BLaER1 treated with 17β-estradiol and CSF1 and Interleukin-3, amounts not matched to agents 10 nM and 100 nM (cell line): Measurements from ENCODE around the gene SARDH.

Experiments
- H3K27ac ChIP-seq, 11 experiments: shearing (Covaris generic); formaldehyde crosslinking; 2 replicates each; pipeline ENCODE4 v1.8.1; 2022
- H3K27me3 ChIP-seq, 11 experiments: shearing (Covaris generic); formaldehyde crosslinking; 2 replicates each; pipeline ENCODE4 v1.8.1; 2022
- H3K36me3 ChIP-seq, 11 experiments: shearing (Covaris generic); formaldehyde crosslinking; 2 replicates each; pipeline ENCODE4 v1.8.1; 2022
- H3K4me1 ChIP-seq, 10 experiments: shearing (Covaris generic); formaldehyde crosslinking; 2 replicates each; pipeline ENCODE4 v1.8.1; 2022
- H3K4me2 ChIP-seq, 11 experiments: shearing (Covaris generic); formaldehyde crosslinking; 2 replicates each; pipeline ENCODE4 v1.8.1; 2022
- H3K4me3 ChIP-seq, 10 experiments: shearing (Covaris generic); formaldehyde crosslinking; 2 replicates each; pipeline ENCODE4 v1.8.1; 2022
- H3K9ac ChIP-seq, 11 experiments: shearing (Covaris generic); formaldehyde crosslinking; 2 replicates each; pipeline ENCODE4 v1.8.1; 2022
- H3K9me3 ChIP-seq, 11 experiments: shearing (Covaris generic); formaldehyde crosslinking; replicated peaks in 1 of 11; 2 replicates each; pipeline ENCODE4 v1.8.1; 2022
- H4K20me1 ChIP-seq, 11 experiments: shearing (Covaris generic); formaldehyde crosslinking; 2 replicates each; pipeline ENCODE4 v1.8.1; 2022
- Cebpa-rat ChIP-seq, 11 experiments: shearing (Covaris generic); IDR thresholded peaks; 2 replicates each; pipeline ENCODE4 v1.8.1; 2022

The SARDH gene

DNA sequence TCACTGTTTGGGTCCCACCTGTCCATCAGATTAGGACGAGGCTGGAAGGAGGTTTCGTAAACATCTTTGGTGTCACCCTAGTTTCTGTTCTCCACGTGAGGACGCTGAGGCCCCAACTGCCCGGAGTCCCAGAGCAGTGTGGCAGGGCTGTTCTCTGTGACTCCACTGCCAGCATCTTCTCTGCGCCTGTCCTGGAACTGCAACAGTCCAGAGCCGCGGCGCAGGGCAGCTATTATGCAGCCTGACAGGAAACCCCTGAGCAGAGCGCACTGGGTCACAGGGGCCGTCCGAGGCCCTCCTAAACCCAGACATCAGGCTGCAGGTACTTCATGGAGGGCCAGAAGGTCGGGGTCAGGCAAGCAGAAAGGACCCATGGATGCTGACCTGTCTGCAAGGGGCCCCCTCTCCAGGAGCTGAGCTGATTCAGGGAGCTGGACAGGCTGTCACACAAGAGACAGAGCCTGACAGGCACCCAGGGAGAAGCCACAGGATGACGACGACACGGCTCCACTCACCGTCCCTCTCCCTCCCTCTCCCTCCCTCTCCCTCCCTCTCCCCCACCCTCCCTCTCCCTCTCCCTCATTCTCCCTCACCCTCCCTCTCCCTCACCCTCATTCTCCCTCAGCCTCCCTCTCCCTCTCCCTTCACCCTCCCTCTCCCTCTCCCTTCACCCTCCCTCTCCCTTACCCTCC is 70.2 kb downstream of the SARDH start:
- H4K20me1 ChIP-seq: peaks cover 0 to 28% (median 0%) of the 10 kb centered on the region in 11 experiments; a peak in 4 of 22 replicates
- H3K27me3 ChIP-seq: no peaks in the 10 kb centered on the region
- H3K4me1 ChIP-seq: peaks cover 0 to 10% (median 3%) of the 10 kb centered on the region in 10 experiments; a peak in 14 of 20 replicates
- peaks cover 0 to 3% (median 0%) of the 10 kb centered on the region in 11 experiments; a peak in 1 of 22 replicates for H3K9me3 ChIP-seq
- H3K27ac ChIP-seq: no peak overlapping the region
- no peak for TF ChIP-seq Cebpa-rat (IDR thresholded peaks at IDR 0.05)
- peaks cover 0 to 23% (median 0%) of the 10 kb centered on the region in 11 experiments; a peak in 7 of 22 replicates for H3K36me3 ChIP-seq
- no peak overlapping the region for H3K9ac ChIP-seq
- no peak overlapping the region for H3K4me2 ChIP-seq
- H3K4me3 ChIP-seq: no peak overlapping the region

DNA sequence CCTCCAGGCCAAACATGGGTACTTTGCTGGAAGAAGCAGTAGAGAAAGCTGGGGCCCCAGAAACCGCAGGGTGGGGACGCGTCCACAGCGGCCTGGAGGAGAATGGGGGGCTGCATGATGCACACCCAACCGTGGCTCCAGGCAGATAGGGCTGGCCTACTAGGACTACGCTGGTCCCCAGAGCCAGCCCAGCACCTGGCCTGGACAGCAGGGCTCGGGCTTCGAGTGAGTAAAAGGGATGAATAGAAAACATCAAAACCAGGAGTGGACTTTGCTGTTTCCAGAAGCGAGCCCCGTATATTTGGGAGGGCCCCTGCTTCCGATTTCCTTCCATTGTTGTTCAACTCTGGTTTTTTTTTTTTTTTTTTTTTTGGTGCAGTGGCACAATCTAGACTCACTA is 71.3 kb downstream of the SARDH start:
- no peak overlapping the region for H3K27ac ChIP-seq
- H3K27me3 ChIP-seq: no peaks in the 10 kb centered on the region
- no peak for TF ChIP-seq Cebpa-rat (IDR thresholded peaks at IDR 0.05)
- H3K9me3 ChIP-seq: peaks cover 0 to under 1% (median 0%) of the 10 kb centered on the region in 11 experiments; a peak in 1 of 22 replicates
- H3K4me1 ChIP-seq: peaks cover 0 to 7% (median 0%) of the 10 kb centered on the region in 10 experiments; a peak in 2 of 20 replicates
- peaks cover 0 to 15% (median 0%) of the 10 kb centered on the region in 11 experiments; a peak in 7 of 22 replicates for H3K36me3 ChIP-seq
- H3K9ac ChIP-seq: no peak overlapping the region
- no peak overlapping the region for H3K4me2 ChIP-seq
- no peak overlapping the region for H3K4me3 ChIP-seq
- peaks cover 0 to 33% (median 0%) of the 10 kb centered on the region in 11 experiments; a peak in 3 of 22 replicates for H4K20me1 ChIP-seq

DNA sequence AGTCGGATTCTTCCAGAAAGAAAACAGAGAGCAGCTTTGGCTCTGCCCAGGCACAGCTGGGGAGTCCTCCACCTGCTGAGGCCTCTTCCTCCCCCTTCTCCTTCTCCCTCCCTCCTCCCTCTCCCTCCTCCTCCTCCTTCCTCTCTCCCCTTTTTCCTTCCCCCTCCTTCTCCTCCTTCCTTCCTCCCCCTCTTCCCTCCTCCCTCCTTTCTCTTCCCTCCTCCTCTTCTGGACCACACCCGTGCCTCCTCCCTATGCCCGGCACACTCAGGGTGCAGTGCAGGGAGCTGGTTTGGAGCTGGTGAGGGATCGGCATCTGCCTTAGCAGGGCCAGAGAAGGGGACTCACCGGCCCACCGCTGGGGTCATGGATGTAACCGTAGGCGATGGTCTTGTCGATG is 71.8 kb downstream of the SARDH start:
- H3K4me1 ChIP-seq: peaks cover 0 to 7% (median 0%) of the 10 kb centered on the region in 10 experiments; a peak in 2 of 20 replicates
- no peak overlapping the region for H3K9ac ChIP-seq
- H4K20me1 ChIP-seq: peaks cover 0 to 33% (median 0%) of the 10 kb centered on the region in 11 experiments; a peak in 3 of 22 replicates
- no peaks in the 10 kb centered on the region for H3K27me3 ChIP-seq
- no peaks in the 10 kb centered on the region for H3K9me3 ChIP-seq
- peaks cover 0 to 14% (median 0%) of the 10 kb centered on the region in 11 experiments; a peak in 6 of 22 replicates for H3K36me3 ChIP-seq
- H3K27ac ChIP-seq: no peak overlapping the region
- no peak overlapping the region for H3K4me3 ChIP-seq
- no peak for TF ChIP-seq Cebpa-rat (IDR thresholded peaks at IDR 0.05)
- no peak overlapping the region for H3K4me2 ChIP-seq

DNA sequence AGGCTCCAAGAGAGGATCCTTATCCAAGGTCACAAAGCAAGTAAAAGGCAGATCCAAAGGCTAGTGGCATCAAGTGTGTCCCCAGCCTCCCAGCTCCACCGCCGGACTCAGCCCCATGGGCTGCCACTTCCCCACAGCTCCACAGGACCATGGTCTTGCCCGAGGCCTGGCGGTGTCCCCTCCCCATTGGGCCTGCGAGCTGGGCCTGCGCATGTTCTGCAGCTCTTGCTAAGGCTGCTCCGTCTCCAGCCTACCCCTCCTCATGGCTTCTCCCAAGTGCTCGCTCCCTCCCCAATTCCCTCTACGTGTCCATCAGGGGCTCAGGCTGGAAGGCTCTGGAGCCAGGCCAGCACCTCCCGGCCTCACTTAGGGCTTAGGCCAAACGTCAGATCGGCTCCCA is 72.6 kb downstream of the SARDH start:
- H3K4me3 ChIP-seq: no peak overlapping the region
- H3K9me3 ChIP-seq: no peaks in the 10 kb centered on the region
- no peak overlapping the region for H3K27ac ChIP-seq
- no peak overlapping the region for H3K9ac ChIP-seq
- TF ChIP-seq Cebpa-rat (IDR thresholded peaks at IDR 0.05): no peak
- peaks cover 0 to 7% (median 0%) of the 10 kb centered on the region in 11 experiments; a peak in 6 of 22 replicates for H3K36me3 ChIP-seq
- H3K27me3 ChIP-seq: no peaks in the 10 kb centered on the region
- peaks cover 0 to 7% (median 0%) of the 10 kb centered on the region in 10 experiments; a peak in 3 of 20 replicates for H3K4me1 ChIP-seq
- H4K20me1 ChIP-seq: peaks cover 0 to 33% (median 0%) of the 10 kb centered on the region in 11 experiments; a peak in 3 of 22 replicates
- no peak overlapping the region for H3K4me2 ChIP-seq

DNA sequence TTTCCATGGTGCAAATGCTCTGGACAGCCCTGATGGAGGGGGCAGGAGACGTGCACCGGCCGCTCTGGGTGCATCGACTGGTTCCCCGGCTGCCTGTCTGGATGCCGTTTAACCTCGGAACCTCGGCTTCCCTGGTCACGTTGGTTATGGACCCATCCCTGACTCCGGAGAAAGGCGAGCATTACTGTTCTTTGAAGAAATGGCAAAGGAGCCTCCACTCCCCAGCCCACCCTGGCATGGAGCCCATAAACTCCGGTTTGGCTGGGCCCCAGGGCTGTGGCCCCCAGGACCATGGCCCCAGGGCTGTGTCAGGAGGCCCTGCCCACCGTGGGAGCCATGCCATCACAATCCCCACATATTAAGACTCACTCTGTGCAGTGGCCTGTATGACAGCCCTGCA is 73.1 kb downstream of the SARDH start:
- no peak overlapping the region for H3K4me3 ChIP-seq
- H3K27me3 ChIP-seq: no peaks in the 10 kb centered on the region
- no peaks in the 10 kb centered on the region for H3K9me3 ChIP-seq
- peaks cover 0 to 7% (median 2%) of the 10 kb centered on the region in 10 experiments; a peak in 4 of 20 replicates for H3K4me1 ChIP-seq
- peaks cover 0 to 33% (median 0%) of the 10 kb centered on the region in 11 experiments; a peak in 3 of 22 replicates for H4K20me1 ChIP-seq
- H3K36me3 ChIP-seq: peaks cover 0 to 4% (median 0%) of the 10 kb centered on the region in 11 experiments; a peak in 2 of 22 replicates
- no peak overlapping the region for H3K4me2 ChIP-seq
- TF ChIP-seq Cebpa-rat (IDR thresholded peaks at IDR 0.05): no peak
- H3K9ac ChIP-seq: no peak overlapping the region
- no peak overlapping the region for H3K27ac ChIP-seq

DNA sequence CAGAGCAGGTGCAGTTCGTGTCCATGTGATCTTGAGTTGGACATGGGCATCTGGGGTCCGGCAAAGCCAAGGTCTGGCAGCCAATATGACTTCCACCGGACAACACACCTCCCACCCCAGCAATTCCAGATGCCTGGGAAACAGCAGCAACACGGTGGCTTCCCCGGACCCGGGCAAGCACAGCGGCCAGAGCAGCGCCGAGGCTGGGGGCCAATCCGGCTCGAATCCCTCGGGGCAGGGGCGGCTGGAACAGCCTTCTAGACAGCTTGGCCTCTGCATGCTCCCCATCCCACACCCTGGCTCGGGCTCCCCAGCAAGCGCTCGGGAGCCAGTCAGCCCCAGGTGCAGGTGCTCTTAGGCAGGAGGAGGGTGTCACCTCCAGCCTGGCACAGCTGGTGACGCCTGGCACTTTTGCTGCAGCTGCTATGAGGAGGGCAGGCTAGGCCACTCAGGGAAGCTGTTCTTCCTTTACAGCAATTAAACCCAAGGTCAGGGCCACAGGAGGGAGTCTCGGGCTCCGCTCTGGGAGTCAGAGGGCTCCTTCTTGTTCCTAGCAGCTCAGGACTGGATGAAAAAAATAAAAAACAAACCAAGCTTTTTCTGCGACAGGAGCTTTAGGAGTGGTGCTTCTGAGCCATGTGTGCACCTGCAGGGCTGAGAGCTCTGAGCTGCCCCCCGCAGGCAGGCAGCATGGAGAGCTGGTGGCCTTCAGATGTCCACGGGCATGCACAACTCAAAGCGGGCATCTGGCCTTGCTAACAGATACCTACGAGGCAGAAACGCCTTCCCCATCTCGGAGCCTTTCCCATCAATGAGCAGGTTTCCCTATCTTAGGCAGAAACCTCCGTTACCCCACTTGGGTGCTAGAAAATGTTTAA is 73.7 kb downstream of the SARDH start:
- Histone ChIP-seq H3K4me2 (no peak overlapping the region), H3K4me3 (no peak overlapping the region), H3K36me3 (peaks cover 0 to 4% (median 0%) of the 10 kb centered on the region in 11 experiments; a peak in 1 of 22 replicates), H4K20me1 (peaks cover 0 to 33% (median 0%) of the 10 kb centered on the region in 11 experiments; a peak in 3 of 22 replicates), H3K9ac (no peak overlapping the region), H3K27ac (no peak overlapping the region), H3K4me1 (peaks cover 0 to 12% (median 6%) of the 10 kb centered on the region in 10 experiments; a peak in 7 of 20 replicates), H3K27me3 (peaks cover 0 to 3% (median 0%) of the 10 kb centered on the region in 11 experiments; a peak in 3 of 22 replicates), H3K9me3 (no peaks in the 10 kb centered on the region)
- TF ChIP-seq Cebpa-rat (IDR thresholded peaks at IDR 0.05): no peak

DNA sequence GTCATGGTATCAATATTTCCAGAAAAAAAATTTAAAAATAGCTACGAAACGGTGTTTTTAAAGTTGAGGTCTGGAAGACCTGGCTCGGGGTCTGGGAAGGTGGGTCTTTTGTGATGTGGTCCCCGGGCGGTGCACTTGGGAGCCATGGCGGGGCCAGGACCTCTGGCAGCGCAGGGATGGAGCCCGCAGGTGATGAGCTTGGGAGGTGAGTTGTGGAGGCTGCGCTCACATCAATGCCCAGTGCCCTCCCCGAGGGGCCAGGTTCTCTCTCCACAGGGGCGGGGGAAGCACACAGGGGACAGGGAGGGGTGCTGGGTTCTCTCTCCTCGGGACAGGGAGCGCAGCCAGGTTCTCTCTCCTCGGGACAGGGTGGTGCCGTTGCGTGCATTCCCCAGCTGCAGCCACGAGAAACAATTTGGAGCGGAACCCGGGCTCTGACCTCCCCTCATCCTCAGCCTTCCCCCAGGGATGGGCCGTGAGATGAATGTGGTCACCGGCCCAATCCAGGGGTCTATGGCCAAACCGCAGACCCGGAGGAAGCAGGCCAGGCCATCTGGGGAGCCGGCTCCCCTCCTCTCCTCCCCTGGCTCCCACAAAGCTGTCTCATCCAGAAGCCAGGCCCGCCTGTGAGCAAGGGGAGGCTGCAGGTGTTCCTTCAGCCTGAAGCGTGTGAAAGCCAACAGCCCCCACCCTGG is 76.2 kb downstream of the SARDH start:
- TF ChIP-seq Cebpa-rat (IDR thresholded peaks at IDR 0.05): no peak
- Histone ChIP-seq H3K27ac (no peak overlapping the region), H3K9me3 (no peaks in the 10 kb centered on the region), H3K36me3 (peaks cover 0 to 4% (median 0%) of the 10 kb centered on the region in 11 experiments; a peak in 1 of 22 replicates), H3K4me2 (no peak overlapping the region), H4K20me1 (peaks cover 0 to 47% (median 0%) of the 10 kb centered on the region in 11 experiments; a peak in 5 of 22 replicates), H3K27me3 (peaks cover 0 to 10% (median 0%) of the 10 kb centered on the region in 11 experiments; a peak in 7 of 22 replicates), H3K4me3 (no peak overlapping the region), H3K4me1 (peaks cover 5 to 26% (median 11%) of the 10 kb centered on the region in 10 experiments; a peak in 13 of 20 replicates), H3K9ac (no peak overlapping the region)

DNA sequence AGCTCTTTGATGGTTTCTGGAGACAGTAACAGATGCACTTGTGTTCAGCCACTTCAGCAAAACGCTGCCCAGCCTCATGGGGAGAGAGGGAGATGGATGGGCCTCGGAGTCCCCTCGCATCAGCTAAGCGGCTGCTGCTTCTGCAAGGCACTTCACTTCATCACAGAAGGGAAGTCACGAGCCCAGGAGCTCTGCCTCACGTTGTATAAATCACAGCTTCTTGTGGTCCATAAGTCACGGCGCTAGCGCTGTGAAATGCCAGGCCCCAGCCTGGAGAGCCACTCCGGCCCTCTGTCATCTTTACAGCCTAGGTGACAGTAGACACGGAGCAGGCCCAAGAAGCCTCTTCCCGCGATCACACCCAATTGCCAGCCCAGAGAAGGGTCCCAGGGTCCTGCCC is 78.6 kb downstream of the SARDH start:
- Histone ChIP-seq H4K20me1 (peaks cover 0 to 47% (median 0%) of the 10 kb centered on the region in 11 experiments; a peak in 5 of 22 replicates), H3K27me3 (peaks cover 8 to 34% (median 21%) of the 10 kb centered on the region in 11 experiments; a peak in 15 of 22 replicates), H3K9me3 (no peaks in the 10 kb centered on the region), H3K4me3 (no peak overlapping the region), H3K4me2 (peak overlapping the region in 6 of 11 experiments; percentile 4 to 18 (median 15); a peak in 3 of 22 replicates), H3K4me1 (peaks cover 5 to 35% (median 18%) of the 10 kb centered on the region in 10 experiments; a peak in 15 of 20 replicates), H3K36me3 (peaks cover 0 to 4% (median 0%) of the 10 kb centered on the region in 11 experiments; a peak in 1 of 22 replicates), H3K9ac (no peak overlapping the region), H3K27ac (no peak overlapping the region)
- TF ChIP-seq Cebpa-rat (IDR thresholded peaks at IDR 0.05): no peak
